OCI-LY7 (cell line): ENCODE measurements around the gene TREML4. TPM values are rescaled to one million over a fixed set of nuclear protein-coding genes. Genes with fewer than 3 reads are reported as not detected.

ENCODE experiments used
- BruUV-seq: library from RNA; stranded (reverse); fragments of 400-500 nt; replicated peaks from 2 replicates; lab custom pipeline; 2021; lab: Mats Ljungman, UMichigan
- CTCF ChIA-PET: fragments of 300-600 bp; sonication (Branson Sonifier 250); formaldehyde crosslinking; loops from one replicate; lab custom pipeline; 2022; ENCODE audit warnings: antibody characterized with exemption; ENCODE audit not compliant: unreplicated experiment; lab: Charles Lee
- POLR2A ChIA-PET: fragments of 300-600 bp; sonication (Branson Sonifier 250); formaldehyde crosslinking; loops from one replicate; lab custom pipeline; 2022; ENCODE audit warnings: antibody characterized with exemption; lab: Charles Lee
- DNase-seq: peaks from one replicate; pipeline ENCODE4 v3.0.0-alpha.2; 2015; ENCODE audit warnings: low spot score
- H2AFZ ChIP-seq: fragments of 200-600 bp; sonication (generic), shearing (Covaris generic); 2 replicates; pipeline ENCODE4 v1.6.1; 2014; ENCODE audit warnings: mild to moderate bottlenecking, antibody characterized with exemption, low read length, moderate library complexity
- H3K27ac ChIP-seq: fragments of 200-600 bp; sonication (generic); 2 replicates; pipeline ENCODE4 v1.5.1; 2014; ENCODE audit warnings: mixed run types, low read depth, mild to moderate bottlenecking, moderate library complexity, low read length, inconsistent platforms; ENCODE audit not compliant: poor library complexity, severe bottlenecking
- H3K36me3 ChIP-seq: fragments of 200-600 bp; sonication (generic); 2 replicates; pipeline ENCODE4 v1.6.1; 2014; ENCODE audit warnings: mild to moderate bottlenecking, antibody characterized with exemption, low read length, moderate library complexity, mixed read lengths; ENCODE audit not compliant: insufficient read depth
- H3K4me1 ChIP-seq: fragments of 200-600 bp; sonication (generic); 2 replicates; pipeline ENCODE4 v1.5.1; 2014; ENCODE audit warnings: mild to moderate bottlenecking, low read length; ENCODE audit not compliant: insufficient read depth, poor library complexity, severe bottlenecking
- H3K4me2 ChIP-seq: fragments of 200-600 bp; sonication (generic); 2 replicates; pipeline ENCODE4 v1.6.1; 2014; ENCODE audit warnings: mild to moderate bottlenecking, low read length
- H3K4me3 ChIP-seq: fragments of 200-600 bp; sonication (generic); 2 replicates; pipeline ENCODE4 v1.5.1; 2014; ENCODE audit warnings: mild to moderate bottlenecking, low read depth, low read length; ENCODE audit not compliant: poor library complexity, severe bottlenecking
- H3K79me2 ChIP-seq: fragments of 200-600 bp; sonication (generic); 2 replicates; pipeline ENCODE4 v1.6.1; 2016; ENCODE audit warnings: low read depth, mild to moderate bottlenecking, low read length, moderate library complexity, mixed read lengths; ENCODE audit not compliant: insufficient read depth
- H3K9me2 ChIP-seq: fragments of 200-600 bp; sonication (generic); 2 replicates; pipeline ENCODE4 v1.6.1; 2016; ENCODE audit warnings: mild to moderate bottlenecking, low read length, mixed read lengths; ENCODE audit not compliant: insufficient read depth
- H3K9me3 ChIP-seq: fragments of 200-600 bp; sonication (generic); 2 replicates; pipeline ENCODE4 v1.6.1; 2014; ENCODE audit warnings: mild to moderate bottlenecking, mixed run types, low read length, mixed read lengths
- H4K20me1 ChIP-seq: fragments of 200-600 bp; sonication (generic); 2 replicates; pipeline ENCODE4 v1.6.1; 2014; ENCODE audit warnings: mild to moderate bottlenecking, antibody characterized with exemption, low read length, moderate library complexity, mixed read lengths; ENCODE audit not compliant: insufficient read depth
- CTCF ChIP-seq: fragments of 200-600 bp; sonication (generic); conservative IDR thresholded peaks from 2 replicates; pipeline ENCODE4 v1.5.1; 2014; ENCODE audit warnings: mild to moderate bottlenecking, antibody characterized with exemption, low read length, moderate library complexity, mixed read lengths
- EZH2phosphoT487 ChIP-seq: fragments of 200-600 bp; sonication (generic); IDR thresholded peaks from 2 replicates; pipeline ENCODE4 v1.6.1; 2018; ENCODE audit warnings: low read depth, borderline replicate concordance, mild to moderate bottlenecking, mixed run types, antibody characterized with exemption, low read length, moderate library complexity, mixed read lengths
- intact Hi-C: fragments of 100-400 bp; cut with micrococcal nuclease; formaldehyde crosslinking; loops from one replicate; pipeline ENCODE4 v1.10.0; 2022; ENCODE audit not compliant: unreplicated experiment
- total RNA-seq, 2 experiments: library from RNA; depleted of rRNA in 1 of 2; stranded (reverse); fragments of >200 nt in 1 of 2; shearing (Covaris generic) in 1 of 2; gene quantifications; 2 replicates each; pipeline ENCODE4 v1.2.3, GENCODE V29; 2014 to 2022

Gene TREML4
- total RNA-seq, 2 experiments from 2014 or later: not detected

DNA sequence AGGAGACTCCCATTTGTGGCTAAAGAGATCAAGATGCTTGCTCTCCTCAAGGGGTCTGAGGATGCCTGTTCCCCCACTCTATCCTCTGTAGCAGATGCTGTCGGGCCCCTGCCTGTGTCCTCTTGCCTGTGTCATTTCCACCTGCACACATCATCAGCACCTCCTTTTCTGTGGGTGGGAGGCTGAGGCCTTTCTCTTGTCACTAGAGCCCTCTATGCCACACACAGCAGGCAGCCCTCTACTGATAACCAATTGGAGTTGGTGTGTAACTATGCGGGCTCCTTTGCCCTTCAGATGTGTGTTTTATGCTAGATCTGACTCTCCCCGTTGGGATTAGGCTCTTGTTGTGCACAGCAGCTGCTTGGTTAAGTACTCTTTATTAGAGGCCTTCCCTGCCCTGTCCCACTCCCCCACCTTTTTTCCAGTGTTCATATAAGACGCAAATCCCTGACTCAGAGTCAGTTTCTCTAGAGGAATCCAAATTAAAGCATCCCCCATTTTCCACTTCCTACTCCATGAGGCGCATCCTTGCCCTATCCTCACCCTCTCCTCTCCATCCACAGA is 34.9 kb upstream of the TREML4 start:
- no TSS peak for BruUV-seq

DNA sequence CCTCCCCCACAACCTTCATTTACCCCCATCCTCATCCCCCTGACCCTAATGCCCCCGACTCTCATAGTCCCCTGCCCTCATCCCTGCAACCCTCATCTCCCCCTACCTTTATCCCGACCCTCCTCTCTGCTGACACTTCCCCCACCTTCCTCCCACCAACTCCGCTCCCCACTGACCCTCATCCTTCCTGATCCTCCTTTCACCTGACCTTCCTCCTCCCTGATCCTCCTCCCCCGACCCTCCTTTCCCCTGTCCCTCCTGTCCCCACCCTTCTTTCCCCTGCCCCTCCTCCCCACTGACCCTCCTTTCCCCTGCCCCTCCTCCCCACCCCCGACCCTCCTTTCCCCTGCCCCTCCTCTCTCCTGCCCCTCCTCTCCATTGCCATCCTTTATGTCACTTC is 34.3 kb upstream of the TREML4 start:
- H3K4me2 ChIP-seq: no peak overlapping the region
- ChIA-PET CTCF (no interaction called here), POLR2A (no interaction called here)
- TF ChIP-seq EZH2phosphoT487: no peak
- no peak for TF ChIP-seq CTCF
- no peak overlapping the region for H2AFZ ChIP-seq
- H3K4me3 ChIP-seq: no peak overlapping the region
- H3K27ac ChIP-seq: no peak overlapping the region
- H3K36me3 ChIP-seq: peaks cover 56% of the 10 kb centered on the region
- DNase-seq: no peak
- intact Hi-C loops: no loop called here
- H3K4me1 ChIP-seq: peaks cover 6% of the 10 kb centered on the region
- H4K20me1 ChIP-seq: no peaks in the 10 kb centered on the region
- BruUV-seq: no TSS peak
- no peaks in the 10 kb centered on the region for H3K9me2 ChIP-seq
- peaks cover 16% of the 10 kb centered on the region; the same call in 1 of the 2 replicates for H3K9me3 ChIP-seq
- H3K79me2 ChIP-seq: no peaks in the 10 kb centered on the region; the same call in 1 of the 2 replicates

More for the DNA sequence above, 34.9 kb upstream of the TREML4 start:
- Histone ChIP-seq H3K9me3 (peaks cover 16% of the 10 kb centered on the region; the same call in 1 of the 2 replicates), H3K9me2 (no peaks in the 10 kb centered on the region), H3K4me3 (no peak overlapping the region), H3K36me3 (peaks cover 55% of the 10 kb centered on the region), H3K79me2 (no peaks in the 10 kb centered on the region), H4K20me1 (no peaks in the 10 kb centered on the region), H3K4me1 (peaks cover 2% of the 10 kb centered on the region), H3K4me2 (no peak overlapping the region), H3K27ac (no peak overlapping the region), H2AFZ (no peak overlapping the region)
- TF ChIP-seq CTCF: no peak
- TF ChIP-seq EZH2phosphoT487: no peak
- DNase-seq: no peak
- intact Hi-C loops: no loop called here
- ChIA-PET CTCF (no interaction called here), POLR2A (no interaction called here)

GRCh38 chr6:41194386-41194785 is 33.8 kb upstream of the TREML4 start:
- H3K79me2 ChIP-seq: peaks cover 5% of the 10 kb centered on the region; the same call in 1 of the 2 replicates
- no peak for DNase-seq
- ChIA-PET CTCF (no interaction called here), POLR2A (interaction anchor here (3.1 kb wide), 1 partner anchor 8 kb away, joined by 16 read pairs; no protein-coding TSS in a partner anchor)
- peaks cover 54% of the 10 kb centered on the region for H3K36me3 ChIP-seq
- BruUV-seq: no TSS peak
- H3K27ac ChIP-seq: no peak overlapping the region
- H3K4me3 ChIP-seq: no peak overlapping the region
- peaks cover 10% of the 10 kb centered on the region for H3K4me1 ChIP-seq
- H3K4me2 ChIP-seq: no peak overlapping the region
- intact Hi-C loops: no loop called here
- peaks cover 13% of the 10 kb centered on the region; the same call in 1 of the 2 replicates for H3K9me3 ChIP-seq
- H2AFZ ChIP-seq: no peak overlapping the region
- H4K20me1 ChIP-seq: no peaks in the 10 kb centered on the region
- no peaks in the 10 kb centered on the region for H3K9me2 ChIP-seq
- TF ChIP-seq EZH2phosphoT487 (no peak), CTCF (no peak)
